LNCaP clone FGC (cell line): ENCODE data around the gene CENPU.

Source experiments
- DNase-seq: peaks from one replicate; pipeline ENCODE4 v3.0.0-alpha.2; 2011; ENCODE audit warnings: low read depth
- H3K4me3 ChIP-seq: 2 replicates; pipeline ENCODE4 v1.5.1; 2011; ENCODE audit warnings: mild to moderate bottlenecking, low read depth, low read length, control low read depth
- CTCF ChIP-seq: IDR thresholded peaks from 2 replicates; pipeline ENCODE4 v1.5.1; 2012; ENCODE audit warnings: mild to moderate bottlenecking; ENCODE audit not compliant: control insufficient read depth, insufficient read depth; ENCODE audit errors: extremely low read depth

CENPU gene

GRCh38 chr4:184771416-184771815 lies 37.5 kb upstream of the CENPU start:
- DNase-seq = no peak

GRCh38 chr4:184769141-184769765 lies 35.4 kb upstream of the CENPU start:
- no peak for DNase-seq
- H3K4me3 ChIP-seq = no peak overlapping the region
- TF ChIP-seq CTCF = no peak

More at GRCh38 chr4:184771416-184771815, 37.5 kb upstream of the CENPU start:
- no peak for TF ChIP-seq CTCF
- H3K4me3 ChIP-seq = no peak overlapping the region

GRCh38 chr4:184768296-184768695 lies 34.4 kb upstream of the CENPU start:
- no peak for DNase-seq
- H3K4me3 ChIP-seq = no peak overlapping the region
- no peak for TF ChIP-seq CTCF

GRCh38 chr4:184766446-184766845 lies 32.5 kb upstream of the CENPU start:
- DNase-seq = no peak
- no peak for TF ChIP-seq CTCF
- H3K4me3 ChIP-seq = no peak overlapping the region

GRCh38 chr4:184765473-184766340 lies 31.8 kb upstream of the CENPU start:
- H3K4me3 ChIP-seq = no peak overlapping the region
- no peak for DNase-seq
- TF ChIP-seq CTCF = no peak

- no peak overlapping the region for H3K4me3 ChIP-seq
- DNase-seq = no peak
- no peak for TF ChIP-seq CTCF
These were observed 30.7 kb upstream of the CENPU start for GRCh38 chr4:184764601-184765000.
